NCI-H2171 treated with DMSO at 0.1 percent for 48 hours (cell line): ENCODE measurements around the gene RNASEH2C.
A peak's percentile ranks its signal among the peaks of the same experiment; 100 is the strongest.
"Not testable (repeated sequence)": the region's sequence is repeated elsewhere in the genome, so short reads cannot be mapped to it uniquely, and the experiment has no call there.

Source experiments
- DNase-seq: peaks from one replicate; lab custom pipeline; 2025; lab: John Stamatoyannopoulos, UW

The RNASEH2C gene

GRCh38 chr11:65716774-65717405 lies 3.7 kb downstream of the RNASEH2C start:
- no peak for DNase-seq

- no peak for DNase-seq
These were observed 4.3 kb downstream of the RNASEH2C start for GRCh38 chr11:65716302-65716701.

GRCh38 chr11:65714433-65714832 lies 6.2 kb downstream of the RNASEH2C start:
- DNase-seq, result no peak

- DNase-seq, result no peak
These were observed 7.2 kb downstream of the RNASEH2C start for GRCh38 chr11:65713212-65713969.

GRCh38 chr11:65712633-65713076 lies 7.9 kb downstream of the RNASEH2C start:
- DNase-seq, result no peak

GRCh38 chr11:65711785-65712632 lies 8.6 kb downstream of the RNASEH2C start, which contains the start of gene KAT5:
KAT5 (plus strand) TSS chr11:65712252; CDS start chr11:65712268, 16 bp downstream.
- peak; percentile 99 for DNase-seq

- no peak for DNase-seq
These were observed 10.2 kb downstream of the RNASEH2C start for GRCh38 chr11:65710421-65710820.

GRCh38 chr11:65709661-65710060 lies 10.9 kb downstream of the RNASEH2C start:
- no peak for DNase-seq

GRCh38 chr11:65708451-65708850 lies 12.1 kb downstream of the RNASEH2C start:
- DNase-seq, result no peak

GRCh38 chr11:65707002-65707401 lies 13.6 kb downstream of the RNASEH2C start:
- not testable (repeated sequence) for DNase-seq

GRCh38 chr11:65706303-65706763 lies 14.3 kb downstream of the RNASEH2C start:
- DNase-seq, result peak; percentile 80

- no peak for DNase-seq
These were observed 16.8 kb downstream of the RNASEH2C start for GRCh38 chr11:65703846-65704245.

GRCh38 chr11:65701686-65702085 lies 18.9 kb downstream of the RNASEH2C start:
- DNase-seq, result no peak

GRCh38 chr11:65700399-65700798 lies 20.2 kb downstream of the RNASEH2C start:
- DNase-seq, result peak; percentile 71

- peak; percentile 80 for DNase-seq
These were observed 21.3 kb downstream of the RNASEH2C start for GRCh38 chr11:65699306-65699705.

- no peak for DNase-seq
These were observed 22.4 kb downstream of the RNASEH2C start for GRCh38 chr11:65698205-65698604.

- DNase-seq, result no peak
These were observed 23.6 kb downstream of the RNASEH2C start for GRCh38 chr11:65696802-65697552.

- peak; percentile 77 for DNase-seq
These were observed 24.9 kb downstream of the RNASEH2C start for GRCh38 chr11:65695459-65696241.

GRCh38 chr11:65692367-65692766 lies 28.2 kb downstream of the RNASEH2C start:
- no peak for DNase-seq

GRCh38 chr11:65691847-65692246 lies 28.8 kb downstream of the RNASEH2C start:
- not testable (repeated sequence) for DNase-seq

- DNase-seq, result no peak
These were observed 34.6 kb downstream of the RNASEH2C start for GRCh38 chr11:65685981-65686380.
